CD4-positive, alpha-beta T cell treated with Interleukin-17A for 1 hour (primary cell): ENCODE results near the gene FOXJ3.

Experiments
- DNase-seq: peaks from one replicate; pipeline ENCODE4 v3.0.0-alpha.2; 2020

FOXJ3 gene

DNA sequence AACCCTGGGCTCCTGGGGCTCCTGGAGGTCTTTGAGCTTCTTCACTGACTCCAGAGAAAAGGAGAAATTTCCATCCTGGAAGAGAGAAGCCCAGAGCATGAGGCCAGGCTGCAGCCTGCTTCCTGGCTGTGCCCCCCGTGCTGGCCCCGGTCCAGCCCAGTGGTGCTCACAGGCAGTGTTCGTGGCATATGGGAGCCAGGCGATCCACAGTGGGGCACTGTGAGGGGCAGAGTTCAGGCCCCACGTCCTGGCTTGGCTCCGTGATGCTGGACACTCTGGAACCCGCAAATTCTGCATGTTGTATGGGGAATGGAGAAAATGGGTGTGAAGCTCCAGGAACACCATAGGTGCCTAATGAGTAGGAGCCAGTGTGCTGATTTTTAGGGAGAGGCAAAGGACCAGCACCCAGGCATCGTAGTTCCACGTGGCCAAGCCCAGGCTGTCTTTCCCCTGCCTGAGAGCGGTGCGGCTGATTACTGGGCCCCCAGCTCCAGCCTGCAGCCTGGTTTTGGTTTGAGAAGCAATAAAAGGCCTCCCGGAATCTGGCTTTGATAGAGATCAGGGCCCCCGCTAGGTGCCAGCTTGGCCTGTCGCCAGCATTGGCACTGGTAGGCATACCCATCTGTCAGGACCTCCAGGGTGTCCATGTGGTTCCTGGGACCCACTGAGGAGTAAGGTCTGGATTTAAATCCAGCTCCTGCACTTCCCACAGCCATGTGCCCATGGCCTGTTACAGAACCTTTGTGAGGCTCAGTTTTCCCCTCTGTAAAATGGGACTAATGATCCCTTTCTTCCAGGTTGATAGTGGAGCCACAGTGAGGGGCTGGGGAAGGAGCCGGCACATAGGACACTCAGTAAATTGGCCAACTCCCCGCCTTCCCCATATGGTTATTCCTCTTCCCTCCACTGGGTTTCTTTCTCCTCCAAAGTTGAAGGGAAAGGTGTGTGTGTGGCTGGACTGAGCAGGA is 171.2 kb downstream of the FOXJ3 start:
- no peak for DNase-seq

DNA sequence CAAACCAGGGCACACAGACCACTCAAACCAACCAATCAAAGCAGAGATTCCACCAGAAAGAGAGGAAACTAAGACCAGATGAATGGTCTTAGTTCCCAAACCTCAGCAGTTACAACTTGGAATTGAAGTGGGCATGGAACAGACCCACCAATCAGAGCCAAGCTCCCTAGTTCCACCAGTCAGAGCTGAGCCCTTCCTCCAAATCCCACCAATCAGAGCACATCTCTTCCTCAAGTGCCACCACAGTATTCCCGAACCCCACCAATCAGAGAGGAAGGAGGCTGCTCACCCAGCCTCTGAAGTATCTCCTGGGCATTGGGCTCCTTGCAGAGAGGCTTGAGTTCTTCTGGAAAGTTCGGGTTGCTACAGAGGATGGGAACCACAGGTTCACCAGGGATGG is 171.9 kb downstream of the FOXJ3 start:
- no peak for DNase-seq

DNA sequence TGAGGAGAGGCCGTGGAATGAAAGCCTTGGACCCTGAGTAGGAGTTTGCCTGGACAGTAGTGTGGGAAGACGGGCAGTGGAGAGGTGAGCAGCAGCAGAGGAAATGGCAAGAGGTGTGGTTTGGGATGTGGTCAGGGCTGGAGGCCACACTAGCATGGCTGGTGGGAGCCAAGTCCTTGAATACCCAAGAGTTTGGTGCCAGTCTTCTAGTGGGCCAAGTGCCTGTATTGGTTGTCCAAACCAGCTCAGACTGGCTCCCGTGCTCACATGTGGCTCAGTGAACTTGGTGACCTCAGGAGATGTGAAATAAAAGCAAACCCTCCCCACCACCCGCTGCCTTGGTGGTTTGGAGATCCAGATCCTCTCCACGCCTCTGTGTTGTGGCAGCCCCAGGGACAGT is 172.9 kb downstream of the FOXJ3 start:
- no peak for DNase-seq

DNA sequence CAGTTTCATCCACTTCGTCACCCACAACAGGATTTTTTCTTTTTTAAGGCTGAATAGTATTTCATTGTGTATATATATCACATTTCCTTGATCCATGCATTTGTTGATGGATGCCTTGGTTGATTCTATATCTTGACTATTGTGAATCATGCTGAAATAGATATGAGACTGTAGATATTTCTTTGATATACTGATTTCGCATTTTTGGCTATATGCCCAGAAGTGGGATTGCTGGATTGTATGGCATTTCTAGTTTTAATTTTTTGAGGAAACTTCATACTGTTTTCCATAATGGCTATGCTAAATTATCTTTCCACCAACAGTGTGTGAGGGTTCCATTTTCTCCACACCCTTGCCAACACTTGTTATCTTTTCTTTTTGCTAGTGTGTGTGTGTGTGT is 176.8 kb downstream of the FOXJ3 start:
- DNase-seq: no peak

DNA sequence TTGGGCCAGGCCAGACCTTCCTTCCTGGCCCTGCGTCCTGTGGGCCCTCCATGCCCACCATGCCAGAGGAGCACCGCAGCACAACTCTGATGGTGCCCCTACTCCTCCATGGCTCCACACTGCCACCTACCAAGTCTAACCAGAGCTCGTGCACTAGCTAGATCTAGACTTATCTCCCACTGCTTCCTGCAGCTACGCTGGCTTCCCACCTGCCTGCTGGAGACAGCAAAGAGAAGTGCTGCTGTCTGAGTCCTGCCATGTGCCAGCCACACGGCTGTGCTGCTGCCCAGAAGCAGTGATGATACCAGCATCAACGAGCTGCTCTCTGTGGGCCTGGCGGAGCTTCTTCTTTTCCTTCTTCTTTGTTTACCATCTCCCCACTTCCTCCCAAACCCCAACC is 177.4 kb downstream of the FOXJ3 start:
- DNase-seq: peak; percentile 2

DNA sequence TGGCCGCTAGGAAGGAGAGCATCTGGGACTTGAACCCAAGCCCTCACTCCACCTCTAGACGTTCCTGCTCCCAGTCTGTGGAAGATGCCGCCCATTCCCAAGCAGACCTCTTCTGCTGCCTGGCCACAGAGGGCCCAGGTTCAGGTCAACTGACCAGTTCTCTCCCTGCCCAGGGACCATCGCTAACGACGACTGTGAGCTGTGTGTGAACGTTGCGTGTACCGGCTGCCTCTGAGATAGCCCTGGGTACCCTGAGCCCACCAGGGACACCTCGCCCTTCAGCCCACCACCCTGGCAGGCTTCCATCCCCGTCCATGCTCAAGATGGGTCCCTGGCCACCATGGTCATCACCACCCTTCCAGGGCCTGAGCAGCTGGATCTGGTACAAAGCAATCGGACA is 179.7 kb downstream of the FOXJ3 start:
- no peak for DNase-seq

DNA sequence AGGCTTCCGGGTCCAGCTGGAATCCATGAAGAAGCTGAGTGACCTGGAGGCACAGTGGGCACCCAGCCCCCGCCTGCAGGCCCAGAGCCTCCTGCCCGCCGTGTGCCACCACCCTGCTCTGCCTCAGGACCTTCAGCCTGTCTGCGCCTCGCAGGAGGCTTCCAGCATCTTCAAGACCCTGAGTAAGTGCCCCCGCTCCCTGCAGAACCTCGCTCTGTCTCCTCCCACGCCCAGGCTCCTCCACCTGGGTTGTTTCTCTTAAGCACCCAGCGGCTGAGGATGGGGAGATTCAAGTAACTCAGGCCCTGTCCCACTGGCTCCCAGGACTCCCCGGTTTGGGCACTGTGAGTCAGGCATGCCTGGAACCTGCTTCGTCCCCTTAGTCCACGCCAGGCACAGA is 180.3 kb downstream of the FOXJ3 start:
- no peak for DNase-seq

DNA sequence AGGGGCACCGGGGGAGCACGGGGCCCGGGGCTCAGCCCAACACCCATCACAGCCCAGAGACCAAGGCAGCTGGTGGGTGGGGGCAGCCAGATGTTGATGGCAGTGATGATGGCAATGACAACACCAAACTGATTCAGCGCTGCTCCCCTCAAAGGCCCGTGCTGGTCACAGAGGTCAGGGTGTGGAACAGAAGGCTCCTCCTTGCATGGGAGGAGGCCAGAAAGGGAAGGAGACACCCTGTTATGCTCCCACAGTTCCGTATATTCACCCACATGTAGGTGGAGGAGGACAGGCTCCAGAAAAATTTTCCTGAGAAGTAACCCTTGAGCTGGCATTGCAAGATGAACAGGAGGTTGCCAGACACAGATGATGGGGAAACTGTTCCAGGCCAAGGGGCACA is 181.4 kb downstream of the FOXJ3 start:
- no peak for DNase-seq

DNA sequence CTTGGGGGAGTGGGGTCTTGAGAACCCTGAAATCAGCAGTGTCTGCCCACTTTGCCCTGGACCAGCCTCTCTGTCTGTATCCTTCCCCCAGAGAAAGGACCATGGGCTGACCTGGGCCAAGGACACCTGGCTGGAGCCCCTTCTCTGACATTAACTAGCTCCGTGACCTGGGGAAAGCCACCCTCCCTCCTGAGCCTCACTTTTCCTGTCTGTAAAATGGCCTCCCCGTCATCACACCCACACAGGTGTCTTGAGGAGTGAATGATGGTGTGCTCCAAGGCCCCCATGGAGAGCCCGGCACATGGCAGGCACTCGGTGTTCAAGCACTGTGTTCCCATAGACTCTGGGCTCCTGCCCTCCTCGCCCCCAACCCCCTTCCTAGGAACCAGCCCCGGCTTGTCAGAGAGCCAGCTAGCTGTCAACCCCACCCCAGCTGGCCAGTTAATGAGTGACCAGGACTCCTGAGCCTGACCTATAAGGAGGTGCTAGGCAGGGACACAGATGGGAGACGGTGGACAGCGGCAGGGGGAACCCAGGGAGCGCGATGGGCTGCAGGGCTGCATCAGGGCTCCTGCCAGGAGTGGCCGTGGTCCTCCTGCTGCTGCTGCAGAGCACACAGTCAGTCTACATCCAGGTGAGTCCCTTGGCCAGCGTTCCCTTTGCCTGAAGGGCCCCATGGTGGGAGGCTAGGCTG is 182.0 kb downstream of the FOXJ3 start, which contains the start of gene GUCA2B:
GUCA2B (plus strand) TSS at position 504 of the 694 bp plus-strand sequence; CDS start at position 545, 41 bp downstream.
- no peak for DNase-seq

DNA sequence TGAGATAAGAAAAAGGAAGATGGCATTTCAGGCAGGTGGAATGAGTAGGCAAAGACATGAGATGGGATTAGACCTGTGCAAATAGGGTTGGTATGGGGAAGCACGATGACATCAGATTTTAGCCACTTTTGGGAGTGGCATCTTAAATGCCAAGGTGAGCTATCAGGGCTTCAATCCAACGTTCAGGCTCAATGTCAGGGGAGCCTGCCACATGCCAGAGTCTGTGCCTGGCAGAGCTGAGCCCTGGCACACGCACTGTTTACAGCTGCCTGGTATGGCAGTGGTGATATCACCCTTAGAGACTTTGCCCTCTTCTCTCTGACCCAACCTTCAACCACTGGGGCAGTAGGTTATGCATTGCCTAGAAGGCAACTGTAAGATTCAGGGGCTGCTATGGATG is 182.9 kb downstream of the FOXJ3 start:
- no peak for DNase-seq

DNA sequence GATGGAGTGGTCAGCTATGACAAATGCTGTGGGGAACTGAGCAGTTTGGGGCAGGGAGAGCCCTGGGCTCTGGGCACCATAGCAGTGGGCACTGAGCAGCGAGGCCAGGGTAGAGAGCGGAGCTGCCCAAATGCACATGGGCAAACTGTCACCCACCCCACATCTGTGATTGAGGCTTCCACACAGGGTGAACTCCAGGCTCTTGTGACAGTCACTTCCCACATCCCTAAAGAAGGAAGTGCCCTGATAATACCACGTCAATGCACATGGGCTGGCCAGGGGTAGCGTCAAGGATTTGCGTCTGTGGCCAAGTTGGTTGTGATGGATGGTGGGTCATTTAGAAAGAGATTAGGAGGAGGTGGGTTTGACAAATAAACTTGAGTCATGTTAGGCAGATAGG is 184.4 kb downstream of the FOXJ3 start:
- DNase-seq: no peak

DNA sequence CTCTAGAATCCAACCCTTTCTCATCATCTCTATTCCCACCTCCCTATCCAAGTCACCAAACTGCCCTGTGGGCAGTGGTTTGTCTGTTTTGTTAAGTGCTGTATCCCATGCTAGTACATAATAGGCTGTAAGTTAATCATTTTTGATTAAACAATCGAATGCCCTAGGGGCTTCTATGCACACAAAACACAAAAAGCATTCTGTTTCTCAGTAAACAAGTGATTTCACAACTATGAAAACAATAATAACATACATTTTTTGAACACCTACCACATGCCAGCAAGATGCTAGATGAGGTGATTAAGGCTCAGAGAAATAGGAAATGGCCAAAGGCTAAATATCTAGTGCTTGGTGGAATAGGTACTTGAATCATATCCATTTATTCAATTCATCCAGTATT is 186.9 kb downstream of the FOXJ3 start:
- no peak for DNase-seq

DNA sequence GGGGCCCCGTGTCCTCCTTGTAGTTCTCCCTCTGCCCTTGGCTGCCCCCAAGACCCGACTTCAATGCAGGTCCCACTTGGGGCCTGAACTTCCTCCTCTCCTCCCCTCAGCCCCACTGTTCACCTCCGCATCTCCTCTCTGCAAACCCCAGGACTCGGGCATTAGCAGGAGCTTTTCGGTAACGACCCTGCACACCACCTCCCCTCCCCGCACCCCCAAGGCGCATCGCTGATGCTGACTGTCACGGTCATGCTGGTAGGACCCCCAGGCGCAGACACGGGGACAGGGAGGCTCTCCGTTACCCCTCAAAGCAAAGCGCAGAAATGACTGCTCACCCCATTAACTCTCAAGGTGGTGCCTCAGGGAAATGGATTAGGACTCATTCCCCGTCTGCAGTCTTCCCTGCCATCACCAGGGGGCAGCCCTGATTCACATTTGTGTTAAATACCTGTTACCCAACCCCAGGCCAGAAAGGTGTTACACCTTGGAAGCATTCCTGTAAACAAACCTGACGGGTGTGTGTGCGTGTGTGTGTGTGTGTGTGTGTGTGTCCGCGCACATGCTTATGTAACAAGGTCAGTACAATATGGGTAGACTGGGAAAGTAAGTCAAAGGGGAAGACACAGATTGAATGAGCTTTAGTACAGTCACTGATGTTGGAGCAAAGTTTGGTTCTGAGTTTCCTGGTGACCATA is 188.3 kb downstream of the FOXJ3 start:
- DNase-seq: peak; percentile 70

DNA sequence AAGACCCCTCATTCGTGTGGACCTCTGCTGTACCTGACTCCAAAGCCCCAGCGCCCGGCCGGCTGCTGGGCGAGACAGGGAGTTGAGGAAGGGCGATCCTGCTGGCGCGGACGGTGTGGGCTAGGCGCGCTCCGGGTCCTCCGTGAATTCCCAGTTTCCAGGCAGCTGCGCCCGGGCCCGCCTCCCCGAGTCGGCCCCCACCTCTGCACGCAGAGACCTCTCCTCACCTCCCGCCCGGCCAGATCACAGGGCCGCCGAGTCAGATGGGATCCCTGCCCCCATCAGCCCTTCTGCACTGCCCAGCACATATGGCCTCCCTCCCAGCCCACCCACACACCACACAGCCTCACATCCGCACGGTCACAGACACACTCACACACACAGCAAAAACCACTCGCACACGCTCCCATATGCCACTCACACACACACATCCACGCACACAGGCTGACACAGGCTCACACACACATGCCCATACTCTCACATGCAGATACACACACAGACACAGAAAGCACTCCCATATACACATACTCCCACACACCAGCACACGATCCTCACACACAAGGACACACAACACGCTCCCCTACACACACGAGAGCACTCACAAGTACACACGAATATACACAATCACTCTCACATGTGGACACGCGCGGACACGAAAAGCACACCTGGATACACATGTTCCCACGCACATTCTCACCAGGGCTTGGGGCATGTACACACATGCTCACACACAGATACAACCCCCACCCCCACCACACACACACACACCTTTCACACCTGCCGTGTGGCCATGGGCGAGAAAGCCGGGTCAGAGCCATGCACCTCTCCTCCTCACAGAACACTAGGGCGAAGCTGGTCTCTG is 189.0 kb downstream of the FOXJ3 start:
- no peak for DNase-seq

DNA sequence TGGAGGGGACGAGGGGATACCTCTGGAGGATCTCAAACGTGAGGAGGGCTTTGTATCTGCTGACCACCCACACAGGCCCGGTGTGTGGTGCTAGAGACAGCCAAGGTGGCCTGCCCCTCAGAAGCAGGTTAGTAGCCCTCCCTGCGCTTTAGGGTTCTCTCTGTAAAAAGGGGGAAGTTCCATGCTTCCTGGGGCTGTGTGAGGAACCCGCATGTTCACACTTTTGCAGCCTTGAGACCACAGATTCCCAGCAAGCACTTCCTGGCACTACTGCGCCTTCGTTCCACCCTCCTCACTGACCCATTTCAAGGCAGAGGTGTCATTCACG is 189.7 kb downstream of the FOXJ3 start:
- DNase-seq: no peak

DNA sequence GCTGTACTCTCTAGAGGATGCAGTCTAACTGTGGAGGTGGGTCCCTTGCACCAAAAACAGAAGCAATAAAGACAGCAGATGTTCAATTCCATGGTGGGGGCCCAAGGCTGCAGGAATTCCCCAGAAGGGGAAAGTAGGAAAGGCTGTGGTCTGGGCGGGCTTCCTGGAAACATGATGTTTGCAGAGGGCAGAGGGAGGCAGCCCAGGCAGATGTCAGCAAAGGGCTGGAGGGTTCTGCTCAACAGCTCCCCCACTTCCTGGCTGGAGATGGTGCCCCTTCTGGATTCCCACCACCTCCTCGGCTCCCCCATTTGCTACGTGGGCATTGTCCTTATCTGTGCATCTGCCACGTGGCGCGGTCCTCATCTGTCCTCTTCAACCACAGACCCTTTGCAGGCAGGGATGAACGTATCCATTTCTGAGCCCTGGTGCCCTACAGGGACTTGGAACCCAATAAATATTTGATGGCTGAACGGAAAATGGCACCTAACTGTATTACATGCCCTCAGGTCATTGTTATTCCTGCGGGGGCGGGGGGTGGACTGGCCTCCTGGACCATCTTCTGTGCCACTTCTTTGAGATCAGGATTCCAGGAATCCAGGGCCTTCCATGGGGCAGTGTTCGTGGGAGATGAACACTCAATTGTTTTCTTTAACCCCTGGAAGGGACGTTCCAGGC is 190.2 kb downstream of the FOXJ3 start:
- DNase-seq: no peak

DNA sequence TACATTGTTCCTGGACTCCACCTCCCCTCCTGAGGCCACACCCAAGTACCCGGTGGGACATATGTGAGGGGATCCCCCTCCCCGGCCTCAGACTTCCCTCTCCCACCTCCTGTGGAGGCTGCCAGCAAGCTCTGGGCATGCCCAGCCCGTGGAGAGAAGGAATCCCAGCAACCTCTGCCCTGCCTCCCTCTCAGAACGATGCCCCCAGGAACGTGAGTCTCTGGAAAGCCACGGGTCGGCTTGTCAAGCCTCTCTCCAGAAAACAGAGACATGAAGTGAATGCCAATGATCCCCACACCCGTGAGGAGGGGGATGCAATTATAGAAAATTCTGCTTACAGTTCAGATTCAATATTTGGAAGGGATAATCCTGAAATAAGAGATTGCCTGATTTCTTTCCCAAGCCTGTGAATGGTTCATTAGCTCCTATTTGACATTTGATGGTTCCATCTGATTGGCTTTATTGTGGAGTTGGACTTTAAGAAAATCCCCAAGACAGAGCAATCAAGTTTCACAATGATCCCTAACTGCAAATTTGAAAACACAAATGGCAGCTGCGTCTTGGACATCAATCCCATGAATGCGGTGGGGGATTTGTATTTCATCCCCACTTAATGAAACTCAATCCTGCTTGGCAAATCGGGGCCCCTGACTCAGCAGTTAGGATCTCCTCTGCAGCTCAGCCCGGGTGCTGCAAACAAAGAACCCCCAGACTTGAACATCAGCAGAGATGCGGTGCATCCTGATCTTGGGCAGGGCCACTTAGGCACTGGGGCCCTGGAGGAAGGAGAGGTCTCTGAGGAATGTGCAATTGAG is 190.9 kb downstream of the FOXJ3 start:
- no peak for DNase-seq

DNA sequence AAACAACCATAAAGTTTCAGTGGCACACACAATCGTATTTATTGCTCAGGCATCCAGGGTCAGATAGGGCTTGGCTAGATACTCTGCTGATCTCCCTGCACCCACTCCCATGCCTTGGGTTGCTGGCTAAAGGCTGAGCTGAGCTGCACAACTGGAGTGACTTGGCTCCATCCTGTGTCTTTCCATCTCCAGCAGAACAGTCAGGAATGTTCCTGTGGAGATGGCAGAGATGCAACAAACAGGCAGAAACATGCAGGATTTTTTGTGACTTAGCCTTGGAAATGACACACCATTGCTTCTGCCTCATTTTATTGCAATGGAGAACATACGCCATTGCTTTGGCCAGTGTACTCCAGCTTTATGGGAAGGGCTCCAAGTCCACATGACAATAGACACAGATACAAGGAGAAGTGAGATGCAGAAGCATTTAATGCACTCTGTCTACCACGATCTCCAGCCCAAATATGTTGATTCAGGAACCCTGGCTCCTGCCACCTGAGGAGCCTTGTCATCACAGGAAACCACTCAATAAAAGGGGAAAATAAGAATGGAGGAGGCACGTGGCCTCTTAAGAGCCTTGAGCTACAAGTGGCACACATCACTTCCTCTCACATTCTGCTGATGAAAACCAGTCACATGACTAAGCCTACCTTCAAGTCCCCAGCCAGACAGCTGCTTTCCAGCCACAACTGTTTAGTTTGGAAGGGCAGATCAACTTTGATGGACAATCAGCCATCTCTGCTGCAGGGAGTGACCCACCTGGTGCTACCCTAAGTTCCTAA is 191.9 kb downstream of the FOXJ3 start:
- DNase-seq: no peak

DNA sequence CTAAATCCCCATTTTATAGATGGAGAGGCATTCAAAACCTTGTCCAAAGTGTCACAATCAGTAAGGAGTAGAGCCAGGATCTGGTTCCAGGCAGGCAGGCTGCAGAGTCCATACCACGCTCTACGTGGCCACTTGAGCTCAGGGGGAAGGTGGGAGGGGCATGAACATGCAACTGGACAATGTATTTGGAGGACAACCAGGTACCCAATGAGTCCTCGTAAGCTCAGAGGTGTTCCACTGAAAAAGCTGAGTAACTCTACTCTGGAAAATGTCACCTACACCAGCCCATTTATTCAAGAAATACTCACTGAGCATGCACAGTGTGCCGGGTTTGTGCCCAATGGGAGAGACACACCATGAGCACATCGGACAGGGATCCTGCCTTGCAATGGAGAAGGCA is 193.1 kb downstream of the FOXJ3 start:
- no peak for DNase-seq

DNA sequence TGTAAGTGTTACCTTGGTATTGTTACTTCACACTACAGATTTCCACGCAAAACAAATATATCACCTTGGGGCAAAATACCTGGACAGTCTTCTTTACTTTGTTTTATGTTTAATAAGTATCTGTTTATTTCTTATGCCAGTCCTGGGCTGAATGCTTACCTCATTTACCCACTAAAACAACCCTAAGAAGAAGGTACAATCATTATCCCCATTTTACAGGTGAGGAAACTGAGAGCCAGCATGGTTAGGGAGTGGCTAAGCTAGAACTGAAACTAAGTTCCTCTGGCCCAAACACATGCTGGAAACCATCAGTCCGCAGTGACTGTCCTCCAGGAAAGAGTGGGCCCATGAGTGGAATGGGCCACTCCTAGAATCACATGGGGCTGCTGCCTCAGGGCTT is 194.8 kb downstream of the FOXJ3 start:
- no peak for DNase-seq
